ENCODE data around the gene MAPK4. TPM values are rescaled to one million over a fixed set of nuclear protein-coding genes. Genes with fewer than 3 reads are reported as not detected.

Gene MAPK4
- total RNA-seq, 1 experiment from 2014 or later: not detected

- no peaks in the 10 kb centered on the region for H3K36me3 ChIP-seq
- H3K27me3 ChIP-seq: no peaks in the 10 kb centered on the region
- no peak for DNase-seq
- no peaks in the 10 kb centered on the region for H3K9me3 ChIP-seq
- H3K4me3 ChIP-seq: no peak overlapping the region
Measured at GRCh38 chr18:50632895-50633515, 73.1 kb downstream of the MAPK4 start.

- no peaks in the 10 kb centered on the region for H3K27me3 ChIP-seq
- H3K9me3 ChIP-seq: no peaks in the 10 kb centered on the region
- H3K36me3 ChIP-seq: no peaks in the 10 kb centered on the region
- no peak overlapping the region for H3K4me3 ChIP-seq
- no peak for DNase-seq
Measured at GRCh38 chr18:50633992-50634391, 74.1 kb downstream of the MAPK4 start.

GRCh38 chr18:50636366-50637057 lies 76.6 kb downstream of the MAPK4 start:
- DNase-seq: no peak

GRCh38 chr18:50638016-50638883 lies 78.4 kb downstream of the MAPK4 start:
- no peak overlapping the region for H3K4me3 ChIP-seq
- no peaks in the 10 kb centered on the region for H3K27me3 ChIP-seq
- DNase-seq: no peak
- no peaks in the 10 kb centered on the region for H3K36me3 ChIP-seq
- no peaks in the 10 kb centered on the region for H3K9me3 ChIP-seq

More at GRCh38 chr18:50636366-50637057, 76.6 kb downstream of the MAPK4 start:
- H3K9me3 ChIP-seq: no peaks in the 10 kb centered on the region
- H3K36me3 ChIP-seq: no peaks in the 10 kb centered on the region
- no peaks in the 10 kb centered on the region for H3K27me3 ChIP-seq
- H3K4me3 ChIP-seq: no peak overlapping the region

GRCh38 chr18:50638884-50639420 lies 79.1 kb downstream of the MAPK4 start:
- no peaks in the 10 kb centered on the region for H3K36me3 ChIP-seq
- H3K4me3 ChIP-seq: no peak overlapping the region
- peak; percentile 10 for DNase-seq
- no peaks in the 10 kb centered on the region for H3K9me3 ChIP-seq
- no peaks in the 10 kb centered on the region for H3K27me3 ChIP-seq

- Histone ChIP-seq H3K36me3 (no peaks in the 10 kb centered on the region), H3K27me3 (no peaks in the 10 kb centered on the region), H3K9me3 (no peaks in the 10 kb centered on the region), H3K4me3 (no peak overlapping the region)
- DNase-seq: no peak
Measured at GRCh38 chr18:50639711-50640110, 79.8 kb downstream of the MAPK4 start.

- DNase-seq: no peak
- H3K36me3 ChIP-seq: no peaks in the 10 kb centered on the region
- no peaks in the 10 kb centered on the region for H3K27me3 ChIP-seq
- no peaks in the 10 kb centered on the region for H3K9me3 ChIP-seq
- no peak overlapping the region for H3K4me3 ChIP-seq
Measured at GRCh38 chr18:50642439-50642838, 82.6 kb downstream of the MAPK4 start.

GRCh38 chr18:50644146-50644545 lies 84.3 kb downstream of the MAPK4 start:
- no peak overlapping the region for H3K4me3 ChIP-seq
- H3K9me3 ChIP-seq: no peaks in the 10 kb centered on the region
- no peaks in the 10 kb centered on the region for H3K27me3 ChIP-seq
- no peaks in the 10 kb centered on the region for H3K36me3 ChIP-seq
- no peak for DNase-seq

GRCh38 chr18:50644807-50645206 lies 84.9 kb downstream of the MAPK4 start:
- DNase-seq: no peak
- no peaks in the 10 kb centered on the region for H3K36me3 ChIP-seq
- H3K9me3 ChIP-seq: no peaks in the 10 kb centered on the region
- H3K27me3 ChIP-seq: no peaks in the 10 kb centered on the region
- no peak overlapping the region for H3K4me3 ChIP-seq

- no peak for DNase-seq
- Histone ChIP-seq H3K9me3 (no peaks in the 10 kb centered on the region), H3K4me3 (no peak overlapping the region), H3K36me3 (no peaks in the 10 kb centered on the region), H3K27me3 (no peaks in the 10 kb centered on the region)
Measured at GRCh38 chr18:50647237-50647636, 87.3 kb downstream of the MAPK4 start.

- Histone ChIP-seq H3K9me3 (no peaks in the 10 kb centered on the region), H3K27me3 (no peaks in the 10 kb centered on the region), H3K4me3 (no peak overlapping the region), H3K36me3 (no peaks in the 10 kb centered on the region)
- DNase-seq: no peak
Measured at GRCh38 chr18:50647792-50648191, 87.9 kb downstream of the MAPK4 start.

- no peak overlapping the region for H3K4me3 ChIP-seq
- no peaks in the 10 kb centered on the region for H3K9me3 ChIP-seq
- no peaks in the 10 kb centered on the region for H3K27me3 ChIP-seq
- peak; percentile 82 for DNase-seq
- H3K36me3 ChIP-seq: no peaks in the 10 kb centered on the region
Measured at GRCh38 chr18:50649821-50650220, 89.9 kb downstream of the MAPK4 start.

GRCh38 chr18:50651334-50651733 lies 91.4 kb downstream of the MAPK4 start:
- DNase-seq: no peak
- Histone ChIP-seq H3K36me3 (no peaks in the 10 kb centered on the region), H3K27me3 (no peaks in the 10 kb centered on the region), H3K4me3 (no peak overlapping the region), H3K9me3 (no peaks in the 10 kb centered on the region)

GRCh38 chr18:50653402-50654093 lies 93.7 kb downstream of the MAPK4 start:
- Histone ChIP-seq H3K36me3 (no peaks in the 10 kb centered on the region), H3K4me3 (no peak overlapping the region), H3K27me3 (no peaks in the 10 kb centered on the region), H3K9me3 (no peaks in the 10 kb centered on the region)
- no peak for DNase-seq

GRCh38 chr18:50654211-50654610 lies 94.3 kb downstream of the MAPK4 start:
- Histone ChIP-seq H3K9me3 (no peaks in the 10 kb centered on the region), H3K4me3 (no peak overlapping the region), H3K36me3 (no peaks in the 10 kb centered on the region), H3K27me3 (no peaks in the 10 kb centered on the region)
- DNase-seq: no peak

GRCh38 chr18:50654658-50655550 lies 95.0 kb downstream of the MAPK4 start:
- no peaks in the 10 kb centered on the region for H3K36me3 ChIP-seq
- H3K27me3 ChIP-seq: no peaks in the 10 kb centered on the region
- H3K9me3 ChIP-seq: no peaks in the 10 kb centered on the region
- no peak for DNase-seq
- no peak overlapping the region for H3K4me3 ChIP-seq

Measured in MG63 (cell line).